HG02884 (cell line): ENCODE measurements around the gene WDR89.
"Not testable (repeated sequence)": the region's sequence is repeated elsewhere in the genome, so short reads cannot be mapped to it uniquely, and the experiment has no call there.

Experiments used
- ATAC-seq: cut with Tn5 transposase; IDR thresholded peaks from one replicate; pipeline ENCODE4 v1.9.1; 2021; ENCODE audit warnings: mild to moderate bottlenecking, moderate library complexity; ENCODE audit not compliant: unreplicated experiment

The WDR89 gene

DNA sequence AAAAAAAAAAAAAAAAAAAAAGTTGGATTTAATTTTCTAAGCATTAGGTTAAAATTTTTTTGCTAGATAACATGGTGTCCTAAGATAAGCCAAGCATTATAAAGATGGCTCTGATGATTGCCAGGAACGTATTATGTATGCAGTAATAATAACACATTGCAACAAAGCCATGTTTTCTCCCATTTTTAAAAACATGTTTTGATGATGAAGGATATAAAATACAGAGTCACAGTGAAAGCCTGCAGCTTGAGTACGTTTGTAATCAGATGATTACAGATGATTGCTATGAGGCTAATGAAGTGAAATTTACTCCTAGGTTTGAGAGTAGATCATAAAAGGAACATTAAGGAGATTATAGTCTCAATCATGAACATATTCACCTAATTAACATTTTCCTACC, 13.3 kb upstream of the WDR89 start:
- no peak for ATAC-seq

DNA sequence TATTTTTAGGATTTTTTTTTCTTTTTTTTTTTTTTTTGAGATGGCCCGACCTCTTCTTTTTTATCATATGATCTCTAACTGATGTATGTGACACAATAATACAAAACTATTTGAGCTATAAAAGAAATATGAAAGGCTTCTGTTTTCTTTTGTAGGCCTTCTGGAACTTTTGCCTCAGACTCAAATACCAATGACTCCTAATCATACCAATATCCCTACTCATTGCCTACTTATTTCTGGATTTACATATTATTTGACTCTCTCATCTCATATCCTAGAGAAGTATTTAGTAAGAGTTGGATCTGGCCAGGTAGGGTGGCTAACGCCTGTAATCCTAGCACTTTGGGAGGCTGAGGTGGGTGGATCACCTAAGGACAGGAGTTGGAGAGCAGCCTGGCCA, 12.7 kb upstream of the WDR89 start:
- no peak for ATAC-seq

DNA sequence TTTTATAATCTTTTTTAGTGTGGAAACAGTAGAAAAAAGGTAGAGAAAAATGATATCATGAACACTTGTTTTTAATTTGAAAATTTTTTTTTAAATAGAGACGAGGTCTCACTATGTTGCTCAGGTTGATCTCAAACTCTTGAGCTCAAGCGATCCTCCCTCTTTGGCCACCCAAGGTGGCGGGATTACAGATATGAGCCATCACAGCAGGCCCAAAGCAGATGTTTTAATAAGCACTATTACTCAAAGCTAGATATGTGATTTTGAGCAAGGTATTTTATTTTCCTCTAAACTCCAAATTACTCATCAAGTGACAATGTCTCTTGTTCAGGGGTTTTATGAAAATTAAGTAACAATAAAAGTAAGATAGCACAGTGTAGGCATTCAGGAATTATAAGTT, 10.7 kb upstream of the WDR89 start:
- no peak for ATAC-seq

DNA sequence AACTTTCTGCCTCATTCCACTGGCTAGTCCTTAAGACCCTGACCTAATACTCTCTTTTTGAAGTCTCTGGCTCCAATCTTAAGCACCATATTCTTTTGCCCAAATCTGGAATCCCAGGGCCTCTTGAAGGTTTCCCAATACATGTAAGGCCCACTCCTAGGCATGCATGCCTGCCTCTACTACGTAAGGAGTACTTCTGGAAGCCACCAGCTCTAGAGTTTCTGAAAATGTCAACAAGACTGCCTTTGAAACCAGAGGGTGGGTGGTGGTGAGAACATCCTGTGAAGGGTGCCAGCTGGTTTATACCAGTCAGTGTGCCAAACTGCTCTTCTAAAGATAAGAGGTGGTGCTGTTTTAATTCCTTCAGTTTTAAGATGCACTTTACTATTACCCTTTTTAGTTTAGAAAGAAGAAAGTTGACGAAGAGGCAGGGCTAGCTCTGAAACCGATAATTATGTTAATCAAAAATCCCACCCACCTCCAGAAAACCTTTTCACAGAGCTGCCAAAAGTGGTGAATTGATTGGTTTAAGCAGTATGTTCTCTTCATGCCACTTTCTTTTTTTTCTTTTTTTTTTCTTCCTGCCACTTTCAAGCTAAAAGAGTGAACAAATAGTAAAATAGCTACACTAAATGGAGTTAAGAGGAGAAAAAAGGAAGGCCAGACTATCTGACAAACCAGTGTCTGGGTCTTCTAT, 8.7 kb upstream of the WDR89 start:
- no peak for ATAC-seq

DNA sequence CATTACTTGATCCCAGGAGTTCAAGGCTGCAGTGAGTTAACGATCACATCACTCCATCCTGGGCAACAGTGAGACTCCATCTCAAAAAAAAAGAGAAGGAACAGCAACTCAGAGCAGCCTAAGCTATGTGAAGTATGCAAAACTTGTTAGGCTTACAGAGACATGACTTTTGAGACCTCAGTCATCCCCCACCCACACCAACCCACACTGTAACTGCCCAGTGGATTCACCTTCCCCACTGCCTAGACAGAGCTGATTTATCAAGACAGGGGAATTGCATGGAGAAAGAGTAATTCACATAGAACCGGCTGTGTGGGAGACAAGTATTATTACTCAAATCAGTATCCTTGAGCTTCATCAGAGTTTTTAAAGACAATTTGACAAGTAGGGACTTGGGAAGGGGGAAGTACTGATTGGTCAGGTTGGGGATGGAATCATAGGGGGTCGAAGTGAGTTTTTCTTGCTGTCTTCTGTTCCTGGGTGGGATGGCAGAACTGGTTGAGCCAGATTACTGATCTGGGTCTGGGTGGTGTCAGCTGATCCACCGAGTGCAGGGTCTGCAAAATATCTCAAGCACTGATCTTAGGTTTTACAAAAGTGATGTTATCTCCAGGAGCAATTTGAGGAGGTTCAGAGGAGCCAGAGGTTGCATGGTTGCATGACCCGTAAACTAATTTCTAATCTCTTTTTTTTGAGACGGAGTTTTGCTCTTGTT, 6.2 kb upstream of the WDR89 start:
- ATAC-seq, result peak; percentile 71

DNA sequence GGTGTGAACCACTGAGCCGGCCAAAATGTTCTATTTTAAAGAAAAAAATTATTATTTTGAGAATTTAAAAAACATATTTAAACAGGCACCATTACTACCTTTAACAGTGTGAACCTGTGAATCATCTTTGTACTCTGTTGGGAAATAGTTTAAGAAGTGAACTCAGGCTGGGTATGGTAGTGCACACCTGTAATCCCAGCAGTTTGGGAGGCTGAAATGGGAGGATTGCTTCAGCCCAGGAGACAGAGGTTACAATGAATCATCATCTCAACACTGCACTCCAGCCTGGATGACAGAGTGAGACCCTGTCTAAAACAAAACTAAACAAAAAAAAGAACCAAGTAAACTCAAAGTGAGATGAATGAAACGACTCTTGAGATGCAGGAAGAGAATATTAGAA, 3.1 kb upstream of the WDR89 start:
- ATAC-seq, result no peak

DNA sequence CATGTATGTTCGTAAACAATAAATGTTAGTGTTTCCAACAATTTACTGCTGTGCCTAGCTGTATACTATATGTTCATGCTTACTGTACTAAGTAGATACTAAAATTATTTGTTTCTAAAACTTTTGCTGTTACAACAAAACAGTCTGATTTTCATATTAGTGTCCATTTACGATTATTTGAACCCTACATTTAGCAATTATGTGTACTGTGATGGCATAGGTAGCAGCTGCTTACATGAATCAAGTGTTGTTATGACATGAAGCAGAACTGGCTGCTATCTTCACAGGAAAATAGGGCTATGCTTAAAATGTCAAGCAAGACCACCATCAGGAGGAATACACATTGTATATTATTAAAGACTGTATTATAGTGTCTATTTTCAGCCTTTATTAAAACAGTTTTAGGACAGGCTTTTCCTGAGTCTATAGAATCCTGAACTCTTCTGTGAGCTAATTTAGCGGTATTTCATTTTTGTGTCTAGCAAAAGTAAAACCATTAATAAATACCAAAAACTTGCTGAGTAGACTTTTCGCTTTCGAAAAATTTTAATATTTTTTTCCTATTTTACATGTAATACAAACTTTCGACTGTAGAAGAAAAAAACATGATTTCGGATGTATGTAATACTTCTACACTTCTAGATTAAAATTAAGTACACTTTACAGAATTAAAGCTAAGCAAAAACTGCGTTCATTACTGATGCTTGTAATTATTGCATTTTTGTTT, 1.1 kb upstream of the WDR89 start:
- no peak for ATAC-seq

DNA sequence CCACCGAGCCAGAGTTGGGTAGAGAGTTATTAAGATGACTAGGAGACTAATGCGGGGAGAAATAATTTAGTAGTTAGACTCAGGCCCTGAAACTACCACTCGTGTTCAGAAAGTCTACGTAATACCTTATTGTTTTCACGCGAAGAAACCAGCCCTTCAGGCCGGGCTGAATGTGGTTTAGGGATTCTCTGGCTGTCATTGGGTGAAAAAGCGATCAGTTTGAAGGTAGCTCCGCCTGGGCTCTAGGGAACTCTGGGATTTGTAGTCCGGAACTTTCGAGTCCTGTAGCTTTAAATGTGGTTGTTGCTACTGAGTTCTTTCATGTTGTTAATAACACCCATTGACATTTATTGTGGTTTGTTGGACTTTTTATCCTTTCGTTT, 549 bp upstream of the WDR89 start:
- peak; percentile 53 for ATAC-seq

DNA sequence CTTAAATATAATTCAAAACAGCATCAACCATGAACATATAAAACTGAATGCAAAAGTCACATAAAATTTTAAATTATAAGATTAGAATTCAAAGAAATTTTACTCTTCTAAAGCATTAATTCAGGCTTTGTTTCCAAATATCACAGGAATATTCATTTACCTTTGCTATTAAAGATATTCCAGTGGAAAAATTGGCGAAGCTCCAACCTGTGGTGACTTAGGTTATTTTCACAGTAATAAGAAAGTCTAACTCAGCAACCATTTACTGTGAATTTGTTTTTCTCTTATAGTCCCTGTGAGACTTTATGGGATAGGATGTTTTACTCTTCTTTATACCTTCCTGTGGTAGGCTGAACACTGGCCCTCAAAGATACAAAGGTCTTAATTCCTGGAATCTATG, 3.2 kb downstream of the WDR89 start:
- ATAC-seq, result no peak

DNA sequence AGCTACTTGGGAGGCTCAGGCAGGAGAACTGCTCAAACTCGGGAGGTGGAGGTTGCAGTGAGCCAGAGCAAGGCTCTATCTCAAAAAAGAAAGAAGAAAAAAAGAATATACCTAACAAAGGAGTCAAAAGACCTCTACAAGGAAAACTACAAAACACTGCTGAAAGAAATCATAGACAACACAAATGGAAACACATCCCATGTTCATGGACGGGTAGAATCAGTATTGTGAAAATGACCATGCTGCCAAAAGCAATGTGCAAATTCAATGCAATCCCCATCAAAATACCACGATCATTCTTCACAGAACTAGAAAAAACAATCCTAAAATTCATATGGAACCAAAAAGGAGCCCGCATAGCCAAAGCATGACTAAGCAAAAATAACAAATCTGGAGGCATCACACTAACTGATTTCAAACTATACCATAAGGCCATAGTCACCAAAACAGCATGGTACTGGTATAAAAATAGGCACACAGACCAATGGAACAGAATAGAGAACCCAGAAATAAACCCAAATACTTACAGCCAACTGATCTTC, 5.5 kb downstream of the WDR89 start:
- not testable (repeated sequence) for ATAC-seq

DNA sequence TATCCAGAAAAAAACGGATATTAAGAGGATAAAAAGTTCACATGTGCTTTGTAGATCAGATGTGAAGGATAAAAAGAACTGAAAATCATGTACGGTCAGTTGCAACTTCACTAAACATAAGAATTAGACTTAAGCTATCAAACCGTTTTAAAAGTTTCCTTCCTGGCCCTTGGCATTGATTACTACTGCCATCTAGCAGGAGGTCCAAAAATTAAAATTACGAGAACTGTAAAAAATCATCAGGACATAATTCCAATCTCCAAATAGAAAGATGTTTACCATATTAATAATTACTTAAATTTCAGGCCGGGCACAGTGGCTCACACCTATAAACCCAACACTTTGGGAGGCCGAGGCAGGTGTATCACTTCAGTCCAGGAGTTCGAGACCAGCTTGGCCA, 7.9 kb downstream of the WDR89 start:
- ATAC-seq, result no peak

DNA sequence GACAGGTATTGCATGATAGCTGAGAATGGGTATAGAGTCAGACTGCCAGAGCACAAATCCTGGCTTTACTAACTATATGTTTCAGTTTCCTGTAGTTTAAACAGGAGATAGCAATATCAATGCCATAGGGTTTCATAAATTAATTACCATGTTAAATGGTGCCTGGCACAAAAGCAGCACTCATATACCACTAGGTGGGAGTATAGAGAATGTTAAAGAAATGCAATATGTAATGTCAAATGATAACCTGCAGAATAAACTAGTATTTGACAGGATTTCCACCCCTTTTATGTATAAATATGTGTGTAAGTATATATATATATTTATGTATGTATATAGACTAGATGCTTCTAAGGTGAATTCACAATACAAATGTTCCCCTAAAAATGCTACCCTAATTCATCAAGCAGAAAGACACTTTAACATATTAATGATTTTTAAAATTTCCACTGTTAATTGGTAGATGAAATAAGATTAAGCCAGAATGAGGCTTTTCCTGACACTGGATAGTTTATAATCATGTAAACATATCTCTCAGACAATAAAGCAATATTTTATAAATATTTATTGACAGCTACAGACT, 8.6 kb downstream of the WDR89 start:
- ATAC-seq, result no peak

DNA sequence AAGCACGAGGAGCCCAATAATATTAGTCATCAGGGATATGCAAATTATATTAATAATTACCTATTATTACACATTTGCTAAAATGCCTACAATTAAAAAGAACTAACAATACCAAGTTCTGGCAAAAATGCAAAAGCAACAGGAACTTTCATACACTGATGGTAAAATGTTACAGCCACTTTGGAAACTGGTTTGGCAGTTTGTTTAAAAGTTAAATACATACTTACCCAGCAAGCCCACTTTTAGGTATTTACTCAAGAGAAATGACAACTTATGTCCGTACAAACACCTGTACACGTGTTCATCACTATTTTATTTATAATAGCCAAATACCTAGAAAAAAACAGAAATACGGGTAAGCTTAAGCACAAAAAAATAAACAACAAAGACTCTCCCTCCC, 17.0 kb downstream of the WDR89 start:
- no peak for ATAC-seq

DNA sequence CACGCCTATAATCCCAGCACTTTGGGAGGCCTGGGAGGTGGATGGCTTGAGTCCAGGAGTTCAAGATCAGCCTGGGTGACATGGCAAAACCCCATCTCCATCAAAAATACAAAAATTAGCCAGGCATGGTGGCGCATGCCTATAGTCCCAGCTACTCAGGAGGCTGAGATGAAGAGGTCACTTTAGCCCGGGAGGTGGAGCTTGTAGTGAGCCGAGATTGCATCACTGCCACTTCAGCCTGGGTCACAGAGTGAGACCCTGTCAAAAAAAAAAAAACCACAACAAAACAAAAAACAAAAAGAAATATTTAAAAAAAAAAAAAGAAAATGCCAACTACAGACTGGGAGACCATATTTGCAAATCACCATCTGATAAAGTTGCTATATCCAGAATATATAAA, 17.5 kb downstream of the WDR89 start:
- no peak for ATAC-seq

DNA sequence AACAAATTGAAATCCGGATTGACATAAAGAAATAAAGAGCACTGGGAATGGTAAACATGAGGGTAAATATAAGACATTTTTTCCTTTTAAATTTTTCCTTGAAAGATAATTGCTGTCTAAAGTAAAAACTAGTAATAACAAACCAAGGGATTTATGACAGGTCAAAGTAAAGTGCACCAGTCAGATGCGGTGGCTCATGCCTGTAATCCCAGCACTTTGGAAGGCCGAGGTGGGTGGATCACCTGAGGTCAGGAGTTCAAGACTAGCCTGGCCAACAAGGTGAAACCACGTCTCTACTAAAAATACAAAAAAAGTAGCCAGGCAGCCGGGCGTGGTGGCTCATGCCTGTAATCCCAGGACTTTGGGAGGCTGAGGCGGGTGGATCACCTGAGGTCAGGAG, 19.7 kb downstream of the WDR89 start:
- not testable (repeated sequence) for ATAC-seq

DNA sequence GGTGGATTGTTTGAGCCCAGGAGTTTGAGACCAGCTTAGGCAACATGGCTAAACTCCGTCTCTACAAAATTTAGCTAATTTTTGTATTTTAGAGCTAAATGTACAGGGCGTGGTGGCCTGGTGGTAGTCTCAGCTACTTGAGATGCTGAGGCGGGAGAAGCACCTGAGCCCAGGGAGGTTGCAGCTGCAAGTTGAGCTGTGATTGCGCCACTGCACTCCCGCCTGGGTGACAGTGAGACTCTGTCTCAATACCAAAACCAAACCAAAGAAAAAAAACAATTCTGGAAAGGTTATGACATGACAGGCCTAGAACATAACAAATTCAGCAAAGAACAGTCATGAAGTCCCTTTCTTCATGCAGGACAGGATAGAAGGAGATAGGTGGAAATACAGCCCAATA, 25.7 kb downstream of the WDR89 start:
- ATAC-seq, result no peak

DNA sequence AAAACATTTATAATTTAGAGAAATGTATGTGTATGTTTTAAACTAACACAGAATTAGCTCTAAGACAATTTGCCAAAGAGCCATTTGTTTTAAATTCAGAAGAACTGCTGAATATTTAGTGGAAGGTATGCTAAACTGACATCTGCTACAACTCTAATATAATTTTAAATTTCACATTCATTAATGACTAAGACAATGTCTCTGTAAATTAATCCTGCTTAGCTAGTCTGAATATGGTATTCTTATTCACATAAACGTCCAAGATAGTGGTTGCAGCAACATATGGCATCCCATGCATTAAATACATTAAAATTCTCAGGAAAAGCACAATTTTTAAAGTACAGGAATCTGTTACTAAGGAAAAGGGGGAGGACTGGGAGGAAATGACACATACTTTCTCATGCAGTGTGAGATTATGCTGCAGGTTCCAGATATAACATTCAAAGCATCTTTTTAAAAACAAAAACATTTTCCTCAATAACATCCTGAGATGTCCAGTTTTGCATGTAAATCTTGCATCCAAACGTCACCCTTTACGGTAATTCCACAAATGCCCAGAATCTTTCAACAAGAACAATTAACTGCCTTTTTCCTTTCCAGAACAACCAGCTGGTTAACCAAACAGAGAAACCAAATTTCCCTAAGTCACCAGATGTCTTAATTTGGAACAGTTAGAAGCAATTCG, 26.9 kb downstream of the WDR89 start:
- ATAC-seq, result no peak

DNA sequence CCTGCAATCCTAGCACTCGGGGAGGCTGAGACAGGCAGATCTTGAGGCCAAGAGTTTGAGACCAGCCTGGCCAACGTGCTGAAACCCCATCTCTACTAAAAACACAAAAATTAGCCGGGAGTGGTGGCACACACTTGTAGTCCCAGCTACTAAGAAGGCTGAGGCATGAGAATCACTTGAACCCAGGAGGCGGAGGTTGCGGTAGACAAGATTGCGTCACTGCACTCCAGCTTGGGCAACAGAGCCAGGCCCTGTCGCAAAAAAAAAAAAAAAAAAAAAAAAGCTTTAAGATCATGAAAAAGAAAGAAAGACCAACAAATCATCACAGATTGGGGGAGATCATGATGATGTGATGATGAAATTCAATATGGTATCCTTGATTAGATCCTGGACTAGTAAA, 30.6 kb downstream of the WDR89 start:
- no peak for ATAC-seq

DNA sequence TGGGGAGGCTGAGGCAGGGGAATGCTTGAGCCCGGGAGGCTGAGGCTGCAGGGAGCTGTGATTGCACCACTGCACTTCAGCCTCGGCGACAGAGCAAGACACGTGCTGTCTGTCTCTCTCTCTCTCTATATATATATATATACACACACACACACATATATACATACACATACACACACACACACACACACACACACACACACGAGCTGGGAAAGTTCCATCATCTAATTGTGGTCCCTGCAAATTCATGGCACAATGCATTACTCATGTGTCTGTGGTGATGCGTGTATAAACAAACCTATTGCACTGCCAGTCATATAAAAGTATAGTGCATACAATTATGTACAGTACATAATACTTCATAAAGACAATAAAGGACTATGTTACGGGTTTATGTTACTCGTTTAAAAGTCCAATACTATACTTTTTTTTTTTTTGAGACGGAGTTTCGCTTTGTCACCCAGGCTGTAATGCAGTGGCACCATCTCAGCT, 36.6 kb downstream of the WDR89 start:
- no peak for ATAC-seq

DNA sequence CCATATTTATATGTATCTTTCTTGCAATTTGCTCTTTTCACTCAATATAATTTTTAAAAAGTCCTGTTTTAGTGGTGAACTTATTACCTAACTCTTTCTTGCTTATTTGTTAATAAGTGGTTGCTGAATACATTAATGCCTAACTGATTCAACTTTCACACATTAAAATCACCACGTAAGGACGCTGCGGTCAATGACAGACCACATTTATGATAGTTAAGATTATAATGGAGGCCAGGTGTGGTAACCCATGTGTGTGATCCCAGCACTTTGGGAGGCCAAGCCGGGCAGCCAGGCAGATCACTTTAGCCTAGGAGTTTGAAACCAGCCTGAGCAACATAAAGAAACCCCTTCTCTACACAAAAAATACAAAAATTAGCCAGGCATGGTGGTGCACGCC, 37.0 kb downstream of the WDR89 start:
- no peak for ATAC-seq

DNA sequence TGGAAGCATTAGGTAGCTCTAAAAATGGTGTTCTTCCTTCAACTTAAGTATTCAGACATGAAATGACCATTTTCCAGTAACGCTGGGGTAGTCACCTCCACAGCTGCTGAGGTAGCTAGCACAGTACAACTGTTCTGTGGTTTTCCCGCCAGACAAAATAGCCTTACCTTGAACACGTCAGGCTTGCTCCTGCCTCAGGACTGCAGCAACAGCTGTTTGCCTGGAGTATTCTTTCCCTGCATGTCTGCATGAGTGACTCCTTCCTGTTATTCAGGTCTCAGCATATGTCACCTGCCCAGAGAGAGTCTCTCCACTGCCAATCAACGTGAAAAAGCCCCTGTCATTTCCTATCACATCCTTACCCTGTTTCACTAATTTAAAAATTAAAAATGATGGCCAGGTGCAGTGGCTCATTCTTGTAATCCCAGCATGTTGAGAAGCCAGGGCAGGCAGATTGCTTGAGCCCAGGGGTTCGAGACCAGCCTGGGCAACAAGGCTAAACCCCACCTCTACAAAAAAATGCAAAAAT, 37.9 kb downstream of the WDR89 start:
- no peak for ATAC-seq
